Measurements from ENCODE around the gene MLLT6. TPM values are rescaled to one million over a fixed set of nuclear protein-coding genes. Genes with fewer than 3 reads are reported as not detected.

MLLT6 gene
- total RNA-seq (ENCODE audit: insufficient read depth, low replicate concordance), result 20.0 TPM

DNA sequence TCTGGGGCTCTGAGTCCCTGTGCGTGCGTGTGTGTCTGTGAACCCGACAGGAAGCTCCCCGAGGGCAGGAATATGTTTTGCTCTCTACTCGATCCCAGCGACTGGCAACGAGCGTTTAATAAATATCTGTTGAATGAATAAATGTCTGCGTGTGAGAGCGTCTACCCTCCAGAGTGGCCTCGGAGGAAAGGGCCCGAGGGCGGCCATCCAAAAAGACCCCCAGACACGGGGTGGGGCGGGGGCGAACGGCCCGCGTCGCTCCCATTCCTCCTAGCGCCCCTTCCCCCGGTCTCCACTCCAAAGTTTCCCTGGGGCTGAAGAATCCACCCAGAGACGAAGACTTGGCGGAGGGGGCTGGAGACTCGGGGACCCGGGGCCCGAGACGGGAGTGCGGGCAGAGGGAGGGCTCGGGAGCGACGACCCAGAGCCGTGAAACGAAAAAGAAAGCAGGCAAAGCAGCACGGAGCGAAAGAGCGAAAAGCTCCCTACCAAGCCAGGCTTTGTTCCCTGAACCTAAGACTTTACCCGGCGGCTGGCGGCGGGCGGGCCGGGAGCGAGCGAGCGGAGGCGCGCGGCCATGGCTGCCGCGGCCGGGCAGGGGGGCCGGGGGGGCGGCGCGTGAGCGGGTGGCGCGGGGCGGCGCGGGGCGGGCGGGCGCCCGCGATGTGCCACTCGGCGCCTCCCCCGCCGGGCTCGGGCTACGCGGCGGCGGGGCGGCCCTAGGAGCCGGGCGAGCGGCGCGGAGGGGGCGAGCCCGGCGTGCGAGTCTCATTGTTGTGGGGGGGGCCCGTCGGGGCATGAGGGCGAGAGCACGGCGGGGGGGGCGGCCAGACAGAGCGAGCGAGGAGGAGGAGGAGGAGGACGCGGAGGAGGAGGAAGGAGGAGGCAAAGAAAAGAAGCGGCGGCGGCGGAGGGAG, at the start of gene MLLT6:
Gene MLLT6 (plus strand): TSS at position 668 of the 917 bp plus-strand sequence. CDS start 360 bp downstream, outside the sequence.
- DNase-seq (ENCODE audit: low spot score), result peak; percentile 87

DNA sequence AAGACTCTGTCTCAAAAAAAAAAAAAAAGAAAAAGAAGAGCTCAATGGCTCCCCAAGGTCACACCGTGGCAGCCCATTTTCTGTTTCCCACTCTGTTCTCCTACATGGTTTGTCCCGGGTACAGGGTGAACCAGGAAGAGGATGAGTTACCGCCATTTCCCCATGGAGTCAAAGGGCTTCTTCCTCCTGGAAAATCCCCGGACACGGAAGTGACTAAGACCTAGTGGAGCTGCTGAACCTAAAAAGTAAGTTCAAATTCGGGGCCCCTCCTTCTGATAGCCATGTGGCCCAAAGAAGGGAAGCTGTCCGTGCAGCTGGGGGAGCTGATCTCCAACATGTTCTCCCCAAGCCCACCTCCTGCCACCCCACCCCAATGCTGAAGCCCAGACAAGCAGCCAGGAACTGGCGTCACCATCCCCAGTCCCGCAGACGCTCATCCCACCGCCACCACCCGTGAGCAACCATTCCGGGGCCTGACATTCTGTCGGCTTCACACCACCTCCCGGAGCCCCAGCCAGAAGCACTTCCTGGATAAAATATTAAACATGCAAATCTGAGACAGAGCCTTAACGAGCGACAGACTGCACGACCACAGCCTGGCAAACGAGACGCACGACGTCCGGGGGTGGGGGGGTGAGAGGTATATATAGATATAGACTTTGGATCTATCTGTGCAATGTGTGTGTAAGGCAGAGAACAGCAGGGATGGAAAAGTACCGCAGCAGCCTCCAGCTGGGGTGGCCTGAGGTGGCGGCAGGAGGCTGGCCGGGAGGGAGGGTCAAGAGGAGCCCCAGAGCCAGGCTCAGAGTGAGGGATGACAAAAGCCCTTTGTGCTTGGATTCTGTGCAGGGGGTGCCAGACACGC, 47.9 kb upstream of the MLLT6 start:
- no peak for DNase-seq (ENCODE audit: low spot score)

DNA sequence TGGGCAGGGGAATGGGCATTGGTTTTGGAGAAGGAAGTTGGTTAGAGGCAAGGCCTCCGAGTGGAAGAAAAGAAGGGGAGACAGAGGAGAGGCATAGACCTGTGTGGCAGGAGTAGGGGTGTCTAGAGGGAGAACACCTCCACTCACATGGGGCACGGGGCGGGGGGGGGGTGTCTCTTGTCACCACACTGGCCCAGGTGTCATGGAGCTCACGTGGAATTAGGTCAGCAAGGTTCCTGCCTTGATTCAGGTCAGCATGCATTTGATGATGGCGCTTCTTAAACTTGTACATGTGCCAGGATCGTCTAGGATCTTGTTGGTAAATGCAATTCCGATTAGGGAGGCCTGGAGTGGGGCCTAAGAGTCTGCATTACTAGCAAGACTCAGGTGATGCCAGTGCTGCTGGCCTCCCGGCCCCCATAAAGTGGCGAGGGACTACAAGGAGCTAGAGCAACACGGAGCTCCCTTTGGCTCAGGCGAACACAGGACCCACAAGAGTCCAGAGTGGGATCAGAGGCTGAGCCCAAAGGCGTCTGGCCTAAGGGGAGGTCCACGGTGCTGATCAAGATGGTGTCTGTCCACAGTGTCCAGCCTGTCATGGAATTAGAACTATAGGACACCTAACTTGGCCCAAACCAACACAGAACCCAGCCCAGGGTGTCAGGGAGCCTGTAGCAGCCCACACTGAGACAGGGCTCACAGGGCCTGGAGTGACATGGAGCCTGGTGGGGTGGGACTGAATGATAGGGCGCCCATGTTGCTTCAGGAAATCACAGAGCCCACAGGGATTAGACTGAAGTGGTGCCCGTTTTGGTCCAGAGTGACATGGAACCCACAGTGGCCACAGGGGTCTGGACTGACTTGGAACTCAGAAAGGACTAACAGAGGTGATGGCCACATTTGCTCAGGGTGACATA, 47.0 kb upstream of the MLLT6 start:
- no peak for DNase-seq (ENCODE audit: low spot score)

DNA sequence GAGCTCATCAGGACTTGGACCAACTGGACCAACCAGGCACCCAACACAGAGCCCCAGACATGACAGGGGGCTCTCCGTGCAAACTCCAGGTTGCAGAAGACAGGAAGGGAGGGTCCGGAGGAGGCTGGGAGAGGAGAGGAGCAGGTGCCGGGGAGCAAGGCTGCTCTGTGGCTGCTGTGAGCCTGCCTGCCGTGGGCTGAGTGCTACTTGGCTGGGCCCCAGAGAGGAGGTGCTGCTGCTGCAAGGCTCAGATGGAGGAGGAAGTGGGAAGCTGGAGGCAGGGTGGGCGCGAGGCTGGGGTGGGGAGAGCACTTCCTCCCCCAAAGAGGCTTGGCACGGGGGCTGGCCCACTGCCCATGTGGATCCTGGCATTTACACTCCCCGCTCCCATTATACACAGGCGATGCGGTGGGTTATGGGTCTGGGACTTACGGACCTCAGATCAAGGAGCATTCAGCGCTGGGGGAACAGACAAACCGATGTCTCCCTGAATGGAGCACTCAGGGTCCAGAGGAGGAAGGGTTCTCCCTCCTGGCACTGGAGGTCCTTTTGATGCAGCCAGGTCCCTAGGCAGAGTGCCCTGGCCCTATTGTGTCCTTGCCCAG, 46.2 kb upstream of the MLLT6 start:
- DNase-seq (ENCODE audit: low spot score), result no peak

DNA sequence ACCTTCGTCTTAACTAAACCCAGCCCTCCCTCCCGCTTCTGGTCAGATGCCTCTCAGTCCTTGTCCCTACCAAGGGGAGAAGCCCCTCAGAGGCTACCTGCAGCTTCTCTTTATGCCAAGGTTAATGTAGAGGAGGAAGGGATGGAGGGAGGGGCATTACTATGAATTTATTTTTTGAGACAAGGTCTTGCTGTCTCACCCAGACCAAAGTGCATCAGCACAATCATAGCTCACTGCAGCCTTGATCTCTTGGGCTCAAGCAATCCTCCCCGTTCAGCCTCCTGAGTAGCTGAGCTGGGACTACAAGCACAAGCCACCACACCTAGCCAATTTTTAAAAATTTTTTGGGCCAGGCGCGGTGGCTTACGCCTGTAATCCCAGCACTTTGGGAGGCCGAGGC, 45.7 kb upstream of the MLLT6 start:
- no peak for DNase-seq (ENCODE audit: low spot score)

DNA sequence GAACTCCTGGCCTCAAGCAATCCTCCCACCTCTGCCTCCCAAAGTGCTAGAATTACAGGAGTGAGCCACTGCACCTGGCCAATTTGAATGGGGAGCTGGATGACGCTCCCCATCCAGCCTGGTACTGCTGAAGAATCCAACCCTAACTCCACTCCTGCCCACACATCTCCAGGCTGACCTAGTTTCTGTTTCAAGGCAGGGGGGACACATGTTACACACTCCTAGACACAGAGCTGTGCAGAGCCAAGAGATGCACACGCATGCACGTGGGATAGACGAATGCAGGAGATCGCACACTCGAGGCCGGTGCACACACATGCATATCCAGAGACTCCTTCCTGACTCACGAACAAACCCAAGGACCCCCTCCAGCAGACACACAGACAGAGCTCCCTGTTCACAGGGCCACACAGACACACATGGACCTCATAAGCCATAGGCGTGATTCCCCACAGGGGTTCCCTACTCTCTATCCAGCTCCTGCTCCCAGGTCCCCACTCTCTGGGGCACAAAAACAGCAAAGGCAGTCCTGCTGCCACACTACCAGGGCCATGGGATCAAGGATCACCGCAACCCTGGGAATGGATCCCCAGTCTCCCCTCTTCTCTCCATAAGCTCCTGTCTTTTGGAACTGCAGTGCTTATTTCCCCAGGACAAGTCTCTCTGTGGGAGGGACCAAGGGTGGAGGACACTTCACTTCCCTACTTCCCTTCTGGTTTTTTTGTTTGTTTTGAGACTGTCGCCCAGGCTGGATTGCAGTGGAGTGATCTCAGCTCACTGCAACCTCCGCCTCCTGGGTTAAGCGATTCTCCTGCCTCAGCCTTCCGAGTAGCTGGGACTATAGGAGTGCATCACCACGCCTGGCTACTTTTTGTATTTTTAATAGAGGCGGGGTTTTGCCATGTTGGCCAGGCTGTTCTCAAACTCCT, 44.7 kb upstream of the MLLT6 start:
- no peak for DNase-seq (ENCODE audit: low spot score)

DNA sequence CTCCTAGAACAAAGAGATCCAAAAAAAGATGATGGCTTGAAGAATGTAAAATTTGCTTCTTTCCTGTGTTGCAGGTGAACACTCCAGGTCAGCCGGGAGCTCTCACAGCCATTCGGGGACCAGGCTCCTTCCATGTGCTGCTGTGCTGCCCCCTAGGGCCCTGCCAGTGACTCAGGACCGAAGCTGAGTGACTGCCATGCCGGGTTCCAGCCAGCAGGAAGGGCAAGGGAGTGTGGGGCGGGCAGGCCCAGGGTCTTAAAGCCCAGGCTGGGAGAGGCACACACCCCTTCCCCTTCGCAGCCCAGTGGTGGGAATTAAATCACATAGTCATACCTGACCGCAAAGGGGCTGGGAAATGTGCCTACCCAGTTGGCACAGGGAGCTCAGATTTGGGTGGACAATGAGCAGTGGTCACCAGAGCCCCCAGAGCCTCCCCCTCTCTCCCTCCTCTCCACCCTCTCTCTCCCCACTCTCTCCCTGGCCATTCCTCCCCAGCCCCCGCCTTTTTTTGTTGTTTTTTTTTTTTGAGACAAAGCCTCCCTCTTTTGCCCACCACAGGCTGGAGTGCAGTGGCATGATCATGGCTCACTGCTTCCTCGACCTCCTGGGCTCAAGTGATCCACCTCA, 41.8 kb upstream of the MLLT6 start:
- DNase-seq (ENCODE audit: low spot score), result peak; percentile 50

DNA sequence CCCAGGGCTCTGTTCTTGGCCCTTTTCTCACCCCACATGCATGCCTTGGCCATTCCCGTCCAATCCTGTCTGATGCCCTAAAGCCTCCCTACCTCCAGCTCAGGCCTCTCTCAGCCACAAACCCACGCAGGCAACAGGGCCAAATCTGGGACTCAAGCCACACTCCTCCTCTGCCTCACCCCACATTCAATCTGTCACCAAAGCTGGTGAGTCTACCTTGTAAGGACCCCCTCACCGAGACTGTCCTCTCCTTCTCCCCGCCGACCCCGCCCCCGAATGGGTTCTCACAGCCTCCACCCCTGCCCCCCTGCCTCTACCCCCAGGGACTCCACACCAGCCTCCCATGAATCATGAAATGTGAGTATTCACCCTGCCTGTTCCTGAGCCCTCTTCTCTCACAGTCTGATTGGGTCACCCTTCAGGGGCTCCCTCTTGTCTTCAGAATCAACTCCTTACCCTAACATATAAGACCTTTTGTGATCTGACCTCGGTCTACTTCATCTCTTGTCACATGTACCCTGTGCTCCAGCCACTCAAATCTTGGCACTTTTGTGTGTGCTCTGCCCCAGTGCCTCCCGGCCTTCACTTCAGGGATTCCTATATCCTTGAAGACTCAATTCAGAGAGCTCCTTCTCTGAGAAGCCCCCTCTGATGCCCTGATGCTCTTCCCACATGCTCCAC, 41.0 kb upstream of the MLLT6 start:
- DNase-seq (ENCODE audit: low spot score), result no peak

DNA sequence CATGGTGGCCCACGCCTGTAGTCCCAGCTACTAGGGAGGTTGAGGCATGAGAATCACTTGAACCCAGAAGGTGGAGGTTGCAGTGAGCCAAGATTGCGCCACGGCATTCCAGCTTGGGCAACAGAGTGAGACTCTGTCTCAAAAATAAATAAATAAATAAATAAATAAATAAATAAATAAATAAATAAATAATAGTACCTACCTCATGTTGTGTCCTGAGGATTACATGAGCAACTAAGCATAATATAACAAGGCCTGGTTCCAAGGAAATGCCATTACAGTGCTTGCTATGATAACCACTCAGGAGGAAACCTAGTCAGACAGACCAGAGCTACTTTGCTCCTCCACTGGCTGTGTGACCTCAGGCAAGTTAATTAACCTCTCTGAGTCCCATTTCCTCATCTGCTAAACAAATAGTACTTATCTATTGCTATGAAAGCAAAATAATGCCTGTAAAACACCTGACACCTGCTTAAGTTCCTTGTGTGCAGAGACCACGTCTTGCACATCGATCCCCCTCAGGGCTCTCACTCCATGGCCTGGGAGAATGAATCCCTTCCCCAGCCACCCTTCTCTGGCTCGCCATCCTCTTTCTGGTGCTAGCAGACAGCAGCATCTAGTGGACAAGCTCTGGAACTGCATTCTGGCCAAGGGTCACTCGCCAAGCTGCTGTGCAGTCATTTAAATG, 37.8 kb upstream of the MLLT6 start:
- peak; percentile 66 for DNase-seq (ENCODE audit: low spot score)

DNA sequence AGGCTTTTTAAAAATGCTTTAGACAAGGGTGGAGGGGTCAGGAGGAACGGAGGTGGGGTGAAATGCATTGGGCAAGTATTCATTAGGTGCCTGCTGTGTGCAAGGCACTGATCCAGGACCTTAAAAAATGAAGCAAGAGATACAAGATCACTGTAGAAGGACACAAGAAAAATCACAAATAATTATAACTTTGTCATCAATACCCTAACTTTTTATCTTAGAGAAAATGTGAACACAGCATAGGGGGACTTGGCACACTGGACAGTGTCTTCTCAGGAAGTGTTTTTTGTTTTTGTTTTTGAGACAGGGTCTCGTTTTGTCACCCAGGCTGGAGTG, 37.3 kb upstream of the MLLT6 start:
- DNase-seq (ENCODE audit: low spot score), result no peak

DNA sequence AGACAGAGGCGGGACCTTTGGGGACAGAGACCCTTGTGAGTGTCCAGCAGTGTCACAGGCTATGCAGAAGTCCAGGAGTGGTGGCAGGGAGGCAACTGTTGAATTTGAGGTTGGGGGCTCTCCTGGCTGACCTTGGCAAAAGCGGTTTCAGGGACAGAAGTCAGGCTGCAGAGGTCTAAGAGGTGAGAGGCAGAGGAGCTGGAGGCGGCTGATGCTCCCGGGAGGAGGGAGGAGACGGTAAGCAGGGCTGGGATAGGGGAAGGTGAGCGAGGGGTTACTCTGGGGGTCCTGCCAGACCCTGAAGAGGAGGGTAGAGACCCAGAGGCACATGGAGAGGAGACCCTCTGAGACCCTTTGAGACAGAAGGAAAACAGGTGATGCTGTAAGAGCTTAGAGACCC, 35.6 kb upstream of the MLLT6 start:
- no peak for DNase-seq (ENCODE audit: low spot score)

DNA sequence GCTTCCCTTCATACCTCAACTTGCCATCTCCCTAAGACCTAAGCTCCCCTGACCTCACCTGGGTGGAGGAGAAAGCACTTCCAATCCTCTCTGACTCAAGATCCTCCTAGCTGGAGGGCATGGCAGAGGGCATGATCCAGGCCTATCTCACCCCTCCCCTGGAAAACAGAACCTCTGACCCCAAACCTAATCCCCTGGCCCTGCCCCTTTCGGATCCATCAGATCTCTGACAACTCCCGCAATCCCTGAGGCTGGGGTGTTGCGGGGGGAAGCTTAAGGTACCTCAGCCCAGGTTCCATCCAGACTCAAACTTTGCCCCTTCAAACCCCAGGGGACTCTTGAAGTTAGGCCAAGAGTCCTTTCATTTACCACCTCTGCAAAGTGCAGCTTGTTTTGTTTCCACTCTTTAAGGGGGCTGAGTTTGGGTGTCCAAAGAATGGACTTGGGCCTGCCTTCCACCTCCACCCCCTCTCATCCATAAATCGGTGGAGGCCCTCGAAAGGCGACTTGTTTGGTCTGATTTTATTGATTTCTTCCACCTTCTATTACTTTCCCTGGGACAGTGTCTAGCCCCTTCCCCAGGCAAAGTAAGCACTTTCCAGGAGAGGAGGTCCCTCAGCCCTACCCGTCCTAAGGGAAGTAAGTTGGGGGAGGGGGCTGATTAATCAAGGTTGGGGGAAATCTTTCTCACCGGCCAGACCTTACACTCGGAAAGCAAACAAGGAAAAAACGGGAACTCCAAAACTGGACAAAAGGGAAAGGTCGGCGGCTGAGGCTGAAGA, 32.9 kb upstream of the MLLT6 start:
- DNase-seq (ENCODE audit: low spot score), result no peak

DNA sequence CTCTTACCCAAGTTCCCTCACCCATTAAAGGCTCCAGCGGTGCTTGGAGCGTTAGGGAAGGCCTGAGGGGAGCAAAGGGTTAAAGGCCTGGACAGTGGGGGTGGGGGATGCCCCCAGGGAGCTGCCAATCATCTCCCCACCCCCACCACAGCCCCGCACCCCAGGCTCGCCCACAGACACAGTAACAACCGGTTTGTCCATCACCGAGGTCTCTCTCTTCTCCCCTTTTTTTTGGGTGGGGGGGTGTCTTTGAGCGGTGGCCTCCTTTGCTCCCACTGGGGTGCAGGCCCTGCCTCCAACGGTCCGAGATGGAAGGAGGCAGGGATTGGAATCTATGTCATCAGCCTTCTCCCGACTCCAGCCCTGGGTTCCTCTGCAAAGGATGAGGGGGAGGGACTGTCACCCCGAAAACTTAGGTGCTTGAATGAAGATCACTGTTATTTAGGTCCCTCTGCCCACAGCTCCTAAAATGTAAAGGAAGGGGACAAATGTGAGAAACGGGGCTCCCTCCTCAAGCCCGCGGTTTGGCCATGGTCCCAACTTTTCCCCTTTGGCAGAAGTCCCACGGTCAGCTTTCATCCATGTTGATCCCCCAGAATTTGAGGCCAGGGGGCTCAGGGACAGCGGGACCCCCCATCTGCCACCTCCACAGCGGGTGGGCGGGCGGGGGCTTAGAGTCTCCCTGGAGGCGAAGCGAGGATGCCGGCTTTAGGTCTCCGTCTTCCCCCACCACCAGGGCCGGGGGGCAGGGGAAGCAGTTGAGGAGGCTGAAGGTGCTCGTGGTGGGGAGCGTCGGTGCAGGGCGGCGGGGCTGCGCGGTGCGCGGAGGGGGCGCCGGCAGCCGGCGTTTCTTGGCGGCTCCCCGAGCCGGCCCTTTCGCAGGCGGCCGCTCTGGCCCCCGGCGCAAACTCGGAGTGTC, 32.0 kb upstream of the MLLT6 start:
- no peak for DNase-seq (ENCODE audit: low spot score)

DNA sequence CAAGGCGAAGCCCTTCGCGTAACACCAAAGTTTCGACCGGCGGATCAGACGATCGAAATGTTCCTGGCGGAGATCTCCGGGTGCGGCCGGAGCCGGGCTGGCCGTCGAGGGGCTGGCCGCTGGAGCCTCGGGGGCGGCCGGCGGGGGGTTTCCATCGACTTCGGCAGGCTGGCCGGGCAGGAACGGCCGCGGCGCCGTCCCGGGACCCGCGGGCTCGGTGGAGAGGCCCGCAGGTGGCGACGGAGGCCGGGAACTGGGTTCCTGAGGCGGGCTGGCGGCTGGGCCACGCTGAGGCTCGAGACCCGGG, 31.4 kb upstream of the MLLT6 start:
- DNase-seq (ENCODE audit: low spot score), result no peak

DNA sequence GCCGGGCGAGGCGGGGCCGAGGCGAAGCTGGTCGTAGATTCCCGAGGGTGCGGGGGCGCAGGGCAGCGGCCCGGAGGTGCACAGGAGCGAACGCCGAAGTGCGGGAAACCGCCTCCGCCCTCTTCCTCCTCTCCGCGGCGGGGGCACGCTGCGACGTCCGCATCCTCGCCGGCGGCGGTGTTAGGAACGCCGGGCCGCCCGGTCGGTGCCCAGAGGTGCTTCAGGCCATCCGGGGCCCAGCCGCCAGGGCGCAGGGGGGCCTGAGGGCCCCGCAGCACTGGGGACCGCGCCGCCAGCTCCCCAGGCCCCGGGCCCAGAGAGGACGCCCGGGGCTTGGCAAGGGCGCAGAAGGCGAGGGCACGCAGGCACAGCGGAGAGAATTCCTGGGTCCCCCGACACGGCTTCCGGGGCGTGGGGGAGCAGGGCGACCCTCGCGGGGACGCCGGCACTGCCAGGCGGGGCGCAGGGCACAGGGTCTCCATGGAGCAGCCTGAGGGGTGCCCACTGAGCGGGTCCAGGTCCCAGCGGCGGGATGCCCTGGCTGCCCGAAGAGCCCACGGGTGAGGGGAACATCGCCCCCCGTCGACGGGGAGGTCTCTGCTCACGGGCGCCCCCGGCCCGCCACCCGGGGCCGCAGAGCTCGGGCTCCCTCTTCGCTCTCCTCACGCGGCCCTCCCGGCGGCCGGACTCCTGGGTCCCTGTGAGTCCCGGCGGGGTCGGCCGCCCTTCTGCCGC, 30.9 kb upstream of the MLLT6 start:
- DNase-seq (ENCODE audit: low spot score), result no peak

All from umbilical cord (tissue), 2 donors.